ENCODE data around the gene TMEM92.

GRCh38 chr17:50289278-50289677, 15.0 kb downstream of the TMEM92 start:
- no peak for TF ChIP-seq POLR2A (IDR thresholded peaks at IDR 0.05; ENCODE audit: low read length)
- TF ChIP-seq GATA1 (IDR thresholded peaks at IDR 0.05; ENCODE audit: low read depth, low read length) = no peak
